ENCODE results near the gene MRTFA.

Gene MRTFA

DNA sequence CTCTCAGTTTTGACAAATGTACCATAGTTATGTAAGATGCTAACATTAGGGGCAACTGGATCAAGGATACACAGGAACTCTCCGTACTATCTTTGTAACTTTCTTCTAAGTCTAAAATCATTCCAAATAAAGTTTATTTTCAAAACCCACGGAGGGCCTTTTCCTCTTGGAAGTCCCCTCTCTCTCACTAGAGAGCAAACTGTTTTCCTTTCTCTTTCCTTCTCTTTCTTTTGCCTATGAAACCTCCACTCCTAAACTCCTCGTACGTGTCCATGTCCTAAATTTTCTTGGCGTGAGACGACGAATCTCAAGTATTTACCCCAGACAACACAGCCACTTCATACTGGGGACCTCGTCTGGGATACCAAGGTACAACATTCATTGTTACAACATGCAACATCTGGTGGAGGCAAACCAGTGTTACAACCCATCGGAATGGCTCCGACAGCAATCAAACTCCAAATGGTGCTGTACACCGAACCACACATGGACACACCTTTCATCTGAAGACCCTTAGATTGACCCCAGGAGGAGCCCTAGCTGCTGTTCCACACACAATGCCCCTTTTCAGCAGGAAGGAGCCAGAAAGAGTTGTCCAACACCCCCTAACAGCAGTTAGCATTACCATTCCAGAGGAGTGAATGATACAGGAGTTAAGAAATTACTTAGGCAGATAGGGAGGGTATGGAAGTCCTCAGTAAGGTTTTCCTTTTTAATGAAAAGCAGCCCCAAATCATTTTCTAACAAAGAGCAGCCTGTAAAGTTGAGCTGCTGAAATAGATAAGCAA is 158.0 kb downstream of the MRTFA start:
- no peaks in the 10 kb centered on the region for H3K36me3 ChIP-seq (ENCODE audit: low read length)
- no peak overlapping the region for H3K4me2 ChIP-seq (ENCODE audit: low read depth, low read length, poor library complexity, severe bottlenecking)
- H3K79me2 ChIP-seq (ENCODE audit: insufficient read depth, low read length) = peaks cover 77% of the 10 kb centered on the region
- no peaks in the 10 kb centered on the region for H3K9me3 ChIP-seq (ENCODE audit: insufficient read depth, low read length)
- no peaks in the 10 kb centered on the region for H3K27me3 ChIP-seq (ENCODE audit: low read length)
- no peak overlapping the region for H2AFZ ChIP-seq (ENCODE audit: low read depth, low read length, severe bottlenecking)
- H3K4me3 ChIP-seq (ENCODE audit: insufficient read depth, low read length, poor library complexity, severe bottlenecking) = no peak overlapping the region
- no peaks in the 10 kb centered on the region for H4K20me1 ChIP-seq (ENCODE audit: low read depth, low read length)
- H3K9me2 ChIP-seq (replicated peaks; ENCODE audit: insufficient read depth, low read length) = no peaks in the 10 kb centered on the region
- no peaks in the 10 kb centered on the region; the same call in 1 of the 2 replicates for H3F3A ChIP-seq (ENCODE audit: insufficient read depth)
- H3K27ac ChIP-seq (ENCODE audit: low read depth, low read length) = no peak overlapping the region
- H3K9ac ChIP-seq (ENCODE audit: low read length) = no peak overlapping the region
- TF ChIP-seq, protein P1, sequence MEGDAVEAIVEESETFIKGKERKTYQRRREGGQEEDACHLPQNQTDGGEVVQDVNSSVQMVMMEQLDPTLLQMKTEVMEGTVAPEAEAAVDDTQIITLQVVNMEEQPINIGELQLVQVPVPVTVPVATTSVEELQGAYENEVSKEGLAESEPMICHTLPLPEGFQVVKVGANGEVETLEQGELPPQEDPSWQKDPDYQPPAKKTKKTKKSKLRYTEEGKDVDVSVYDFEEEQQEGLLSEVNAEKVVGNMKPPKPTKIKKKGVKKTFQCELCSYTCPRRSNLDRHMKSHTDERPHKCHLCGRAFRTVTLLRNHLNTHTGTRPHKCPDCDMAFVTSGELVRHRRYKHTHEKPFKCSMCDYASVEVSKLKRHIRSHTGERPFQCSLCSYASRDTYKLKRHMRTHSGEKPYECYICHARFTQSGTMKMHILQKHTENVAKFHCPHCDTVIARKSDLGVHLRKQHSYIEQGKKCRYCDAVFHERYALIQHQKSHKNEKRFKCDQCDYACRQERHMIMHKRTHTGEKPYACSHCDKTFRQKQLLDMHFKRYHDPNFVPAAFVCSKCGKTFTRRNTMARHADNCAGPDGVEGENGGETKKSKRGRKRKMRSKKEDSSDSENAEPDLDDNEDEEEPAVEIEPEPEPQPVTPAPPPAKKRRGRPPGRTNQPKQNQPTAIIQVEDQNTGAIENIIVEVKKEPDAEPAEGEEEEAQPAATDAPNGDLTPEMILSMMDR (IDR thresholded peaks at IDR 0.05; ENCODE audit: insufficient read depth, low read length, poor library complexity, severe bottlenecking) = no peak
- no peak for TF ChIP-seq EZH2phosphoT487 (conservative IDR thresholded peaks at IDR 0.05; ENCODE audit: low read length)

GRCh38 chr22:40477683-40478337 is 158.7 kb downstream of the MRTFA start:
- H2AFZ ChIP-seq (ENCODE audit: low read depth, low read length, severe bottlenecking) = no peak overlapping the region
- peaks cover 80% of the 10 kb centered on the region for H3K79me2 ChIP-seq (ENCODE audit: insufficient read depth, low read length)
- H3F3A ChIP-seq (ENCODE audit: insufficient read depth) = peaks cover under 1% of the 10 kb centered on the region
- no peak overlapping the region for H3K9ac ChIP-seq (ENCODE audit: low read length)
- no peaks in the 10 kb centered on the region for H3K9me3 ChIP-seq (ENCODE audit: insufficient read depth, low read length)
- H3K27ac ChIP-seq (ENCODE audit: low read depth, low read length) = no peak overlapping the region; the same call in 1 of the 2 replicates
- H3K27me3 ChIP-seq (ENCODE audit: low read length) = no peaks in the 10 kb centered on the region
- TF ChIP-seq, protein P1 (IDR thresholded peaks at IDR 0.05; ENCODE audit: insufficient read depth, low read length, poor library complexity, severe bottlenecking) = no peak
- TF ChIP-seq EZH2phosphoT487 (conservative IDR thresholded peaks at IDR 0.05; ENCODE audit: low read length) = no peak
- no peaks in the 10 kb centered on the region for H3K9me2 ChIP-seq (replicated peaks; ENCODE audit: insufficient read depth, low read length)
- no peaks in the 10 kb centered on the region for H4K20me1 ChIP-seq (ENCODE audit: low read depth, low read length)
- H3K4me3 ChIP-seq (ENCODE audit: insufficient read depth, low read length, poor library complexity, severe bottlenecking) = no peak overlapping the region
- no peaks in the 10 kb centered on the region for H3K36me3 ChIP-seq (ENCODE audit: low read length)
- no peak overlapping the region for H3K4me2 ChIP-seq (ENCODE audit: low read depth, low read length, poor library complexity, severe bottlenecking)

DNA sequence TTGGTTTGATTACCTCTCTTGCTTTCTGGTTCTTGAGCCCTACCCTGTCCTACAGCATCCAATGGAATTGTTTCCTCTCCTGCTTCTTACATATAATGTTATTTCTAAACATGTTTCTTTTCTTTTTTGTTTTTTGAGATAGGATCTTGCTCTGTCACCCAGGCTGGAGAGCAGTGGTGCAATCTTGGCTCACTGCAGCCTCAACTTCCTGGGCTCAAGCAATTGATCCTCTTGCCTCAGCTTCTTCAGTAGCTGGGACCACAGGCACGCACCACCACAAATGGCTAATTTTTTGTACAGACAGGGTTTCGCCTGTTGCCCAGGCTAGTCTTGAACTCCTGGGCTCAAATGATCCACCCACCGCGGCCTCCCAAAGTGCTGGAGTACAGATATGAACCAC is 160.2 kb downstream of the MRTFA start:
- Histone ChIP-seq H3K36me3 (ENCODE audit: low read length) (no peaks in the 10 kb centered on the region), H3K4me2 (ENCODE audit: low read depth, low read length, poor library complexity, severe bottlenecking) (no peak overlapping the region), H3K27ac (ENCODE audit: low read depth, low read length) (no peak overlapping the region), H3K4me3 (ENCODE audit: insufficient read depth, low read length, poor library complexity, severe bottlenecking) (no peak overlapping the region), H3F3A (ENCODE audit: insufficient read depth) (peaks cover 5% of the 10 kb centered on the region), H3K9ac (ENCODE audit: low read length) (no peak overlapping the region), H2AFZ (ENCODE audit: low read depth, low read length, severe bottlenecking) (no peak overlapping the region), H3K9me3 (ENCODE audit: insufficient read depth, low read length) (no peaks in the 10 kb centered on the region), H3K79me2 (ENCODE audit: insufficient read depth, low read length) (peaks cover 88% of the 10 kb centered on the region), H4K20me1 (ENCODE audit: low read depth, low read length) (no peaks in the 10 kb centered on the region; the same call in 1 of the 2 replicates), H3K9me2 (replicated peaks; ENCODE audit: insufficient read depth, low read length) (no peaks in the 10 kb centered on the region), H3K27me3 (ENCODE audit: low read length) (no peaks in the 10 kb centered on the region)
- TF ChIP-seq, protein P1 (IDR thresholded peaks at IDR 0.05; ENCODE audit: insufficient read depth, low read length, poor library complexity, severe bottlenecking) = no peak
- TF ChIP-seq EZH2phosphoT487 (conservative IDR thresholded peaks at IDR 0.05; ENCODE audit: low read length) = no peak

Data from SU-DHL-6 (cell line).